ENCODE data around the gene NCL. TPM values are rescaled to one million over a fixed set of nuclear protein-coding genes. Genes with fewer than 3 reads are reported as not detected.

NCL gene
- total and polyA plus RNA-seq, 2 of the 13 experiments (the other 11 are each of a cell fraction or from before 2014, with no cell fraction given) = 105 to 779 TPM

DNA sequence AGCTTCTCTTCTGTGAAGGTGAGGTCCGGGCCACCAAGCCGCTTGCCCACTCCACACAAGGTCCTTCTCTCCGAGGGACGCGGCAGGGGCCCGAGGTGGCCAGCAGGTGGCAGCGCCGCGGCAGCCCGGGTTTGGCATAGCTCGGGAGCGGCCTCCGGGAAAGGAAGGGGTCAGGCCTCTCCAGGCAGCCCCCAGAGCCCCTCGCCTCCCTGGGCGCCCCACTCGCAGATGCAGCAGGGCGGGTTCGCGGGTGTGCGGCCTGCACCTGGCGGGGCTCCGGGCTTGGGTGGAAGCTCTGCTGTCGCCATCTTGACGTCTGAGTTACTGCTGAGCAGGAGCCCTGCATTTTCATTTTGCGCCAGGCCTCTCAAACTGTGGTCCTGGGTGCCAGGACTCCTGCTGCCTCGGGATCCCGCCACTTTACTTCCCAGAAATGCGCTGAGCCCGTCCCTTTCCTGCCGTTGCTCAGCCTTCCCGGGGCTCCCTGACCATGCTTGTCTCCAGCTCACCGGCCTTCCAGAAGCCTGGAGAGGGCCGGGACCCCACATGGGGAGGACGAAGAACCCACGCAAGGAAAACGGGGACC is 18.6 kb upstream of the NCL start (continued):
- TF ChIP-seq KIAA2018 (CRISPR knock-in tag; IDR thresholded peaks at IDR 0.05; ENCODE audit: borderline replicate concordance) (no peak), ZSCAN20 (CRISPR knock-in tag; IDR thresholded peaks at IDR 0.05; ENCODE audit: borderline replicate concordance) (peak; percentile 73; the same call in 1 of the 2 replicates), ZNF12 (CRISPR knock-in tag; IDR thresholded peaks at IDR 0.05) (no peak), BCLAF1 (IDR thresholded peaks at IDR 0.05) (no peak), ZFY (CRISPR knock-in tag; IDR thresholded peaks at IDR 0.05) (peak; percentile 90), AHR (CRISPR knock-in tag; IDR thresholded peaks at IDR 0.05) (peak; percentile 34; the same call in 1 of the 2 replicates), NRL (CRISPR knock-in tag; IDR thresholded peaks at IDR 0.05; ENCODE audit: borderline replicate concordance) (no peak), ZSCAN25 (CRISPR knock-in tag; IDR thresholded peaks at IDR 0.05) (0 out of 2 replicates have a peak, but pooled peaks have one; percentile 26), HNF4A (CRISPR knock-in tag; IDR thresholded peaks at IDR 0.05) (no peak), ZNF34 (CRISPR knock-in tag; IDR thresholded peaks at IDR 0.05; ENCODE audit: borderline replicate concordance) (no peak), RXRA (CRISPR knock-in tag; IDR thresholded peaks at IDR 0.05) (0 out of 2 replicates have a peak, but pooled peaks have one; percentile 36), THAP11 (CRISPR knock-in tag; IDR thresholded peaks at IDR 0.05) (peak; percentile 30; the same call in 1 of the 2 replicates)
- TF ChIP-seq, protein P1, sequence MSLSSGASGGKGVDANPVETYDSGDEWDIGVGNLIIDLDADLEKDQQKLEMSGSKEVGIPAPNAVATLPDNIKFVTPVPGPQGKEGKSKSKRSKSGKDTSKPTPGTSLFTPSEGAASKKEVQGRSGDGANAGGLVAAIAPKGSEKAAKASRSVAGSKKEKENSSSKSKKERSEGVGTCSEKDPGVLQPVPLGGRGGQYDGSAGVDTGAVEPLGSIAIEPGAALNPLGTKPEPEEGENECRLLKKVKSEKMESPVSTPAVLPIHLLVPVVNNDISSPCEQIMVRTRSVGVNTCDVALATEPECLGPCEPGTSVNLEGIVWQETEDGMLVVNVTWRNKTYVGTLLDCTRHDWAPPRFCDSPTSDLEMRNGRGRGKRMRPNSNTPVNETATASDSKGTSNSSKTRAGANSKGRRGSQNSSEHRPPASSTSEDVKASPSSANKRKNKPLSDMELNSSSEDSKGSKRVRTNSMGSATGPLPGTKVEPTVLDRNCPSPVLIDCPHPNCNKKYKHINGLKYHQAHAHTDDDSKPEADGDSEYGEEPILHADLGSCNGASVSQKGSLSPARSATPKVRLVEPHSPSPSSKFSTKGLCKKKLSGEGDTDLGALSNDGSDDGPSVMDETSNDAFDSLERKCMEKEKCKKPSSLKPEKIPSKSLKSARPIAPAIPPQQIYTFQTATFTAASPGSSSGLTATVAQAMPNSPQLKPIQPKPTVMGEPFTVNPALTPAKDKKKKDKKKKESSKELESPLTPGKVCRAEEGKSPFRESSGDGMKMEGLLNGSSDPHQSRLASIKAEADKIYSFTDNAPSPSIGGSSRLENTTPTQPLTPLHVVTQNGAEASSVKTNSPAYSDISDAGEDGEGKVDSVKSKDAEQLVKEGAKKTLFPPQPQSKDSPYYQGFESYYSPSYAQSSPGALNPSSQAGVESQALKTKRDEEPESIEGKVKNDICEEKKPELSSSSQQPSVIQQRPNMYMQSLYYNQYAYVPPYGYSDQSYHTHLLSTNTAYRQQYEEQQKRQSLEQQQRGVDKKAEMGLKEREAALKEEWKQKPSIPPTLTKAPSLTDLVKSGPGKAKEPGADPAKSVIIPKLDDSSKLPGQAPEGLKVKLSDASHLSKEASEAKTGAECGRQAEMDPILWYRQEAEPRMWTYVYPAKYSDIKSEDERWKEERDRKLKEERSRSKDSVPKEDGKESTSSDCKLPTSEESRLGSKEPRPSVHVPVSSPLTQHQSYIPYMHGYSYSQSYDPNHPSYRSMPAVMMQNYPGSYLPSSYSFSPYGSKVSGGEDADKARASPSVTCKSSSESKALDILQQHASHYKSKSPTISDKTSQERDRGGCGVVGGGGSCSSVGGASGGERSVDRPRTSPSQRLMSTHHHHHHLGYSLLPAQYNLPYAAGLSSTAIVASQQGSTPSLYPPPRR (CRISPR knock-in tag; IDR thresholded peaks at IDR 0.05; ENCODE audit: borderline replicate concordance) = peak; percentile 41; the same call in 1 of the 2 replicates

Data from HepG2 (cell line).